Non-pigmented ciliary epithelial cell (primary cell): ENCODE data around the gene OSM.

ENCODE experiments used
- DNase-seq: peaks from one replicate; pipeline ENCODE4 v3.0.0-alpha.2; 2010; ENCODE audit warnings: low read depth

Gene OSM

GRCh38 chr22:30285176-30285845 lies 18.7 kb upstream of the OSM start:
- DNase-seq = no peak

DNA sequence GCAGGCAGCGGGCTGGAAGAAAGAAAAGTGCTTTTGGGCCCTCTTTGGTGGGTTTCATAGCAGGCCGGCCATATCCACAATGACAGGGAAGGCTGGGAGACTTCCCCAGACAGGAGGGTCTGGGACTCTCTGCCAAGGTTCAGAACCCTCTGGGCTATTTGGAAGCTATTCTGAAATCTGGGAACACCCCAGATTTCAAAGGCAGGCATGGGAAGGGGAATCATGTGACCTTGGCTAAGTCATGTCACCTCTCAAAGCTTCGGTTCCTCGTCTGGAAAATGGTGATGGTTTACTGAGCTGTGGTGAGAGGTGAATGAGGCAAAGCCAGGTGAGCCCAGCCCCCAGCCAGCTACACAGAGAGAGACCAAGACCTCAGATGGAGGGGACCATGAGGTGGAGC lies 18.0 kb upstream of the OSM start:
- no peak for DNase-seq

- no peak for DNase-seq
Observed at GRCh38 chr22:30284172-30284571, 17.5 kb upstream of the OSM start.

- DNase-seq = no peak
Observed at GRCh38 chr22:30283342-30283741, 16.7 kb upstream of the OSM start.

GRCh38 chr22:30282616-30283046 lies 16.0 kb upstream of the OSM start:
- DNase-seq = no peak

GRCh38 chr22:30280505-30280904 lies 13.9 kb upstream of the OSM start:
- no peak for DNase-seq

DNA sequence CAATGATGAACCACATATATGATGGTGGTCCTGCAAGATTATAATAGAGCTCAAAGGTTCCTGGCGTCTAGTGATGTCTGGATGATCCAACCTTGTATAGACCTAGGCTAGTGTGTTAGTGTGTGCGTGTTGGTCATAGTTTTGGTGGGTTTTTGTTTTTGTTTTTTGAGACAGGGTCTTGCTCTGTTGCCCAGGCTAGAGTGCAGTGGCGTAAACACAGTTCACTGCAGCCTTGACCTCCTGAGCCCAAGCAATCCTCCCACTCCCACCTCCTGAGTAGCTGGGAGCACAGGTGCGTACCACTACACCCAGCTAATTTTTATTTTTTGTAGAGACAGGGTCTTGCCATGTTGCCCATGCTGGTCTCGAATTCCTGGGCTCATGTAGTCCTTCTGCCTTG lies 13.3 kb upstream of the OSM start:
- no peak for DNase-seq

DNA sequence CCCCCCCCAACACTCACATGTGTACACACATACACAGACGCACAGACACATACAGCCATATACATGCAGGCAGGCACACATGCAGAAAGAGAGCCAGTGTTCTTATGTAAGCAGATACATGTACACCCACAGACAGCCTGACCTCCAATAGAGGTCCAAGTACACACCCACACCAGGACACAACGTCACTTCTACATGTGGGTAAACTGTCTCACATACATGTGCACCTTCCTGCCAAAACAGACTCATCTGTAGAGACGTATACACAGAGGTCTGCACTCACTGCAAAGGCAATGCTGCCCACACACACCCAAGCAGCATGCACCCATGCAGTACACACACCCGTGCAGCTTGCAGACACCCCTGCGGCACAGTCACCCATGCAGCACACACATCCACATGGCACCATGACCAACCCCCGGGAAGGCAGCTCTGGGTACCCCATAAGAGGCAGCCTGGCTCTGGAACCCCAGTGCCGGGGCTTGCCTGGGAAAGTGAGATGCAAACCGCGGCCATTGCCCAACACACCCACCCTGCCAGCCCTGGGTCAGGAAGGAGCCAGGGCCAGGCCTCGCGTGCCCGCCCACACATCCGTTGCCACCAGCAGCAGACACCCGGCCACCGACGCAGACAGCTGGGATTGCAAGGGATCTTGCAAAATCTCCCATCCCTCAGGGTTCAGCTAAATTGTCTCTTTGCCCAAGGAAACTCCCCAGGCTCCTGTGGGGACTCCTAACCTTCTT lies 12.6 kb upstream of the OSM start:
- no peak for DNase-seq

DNA sequence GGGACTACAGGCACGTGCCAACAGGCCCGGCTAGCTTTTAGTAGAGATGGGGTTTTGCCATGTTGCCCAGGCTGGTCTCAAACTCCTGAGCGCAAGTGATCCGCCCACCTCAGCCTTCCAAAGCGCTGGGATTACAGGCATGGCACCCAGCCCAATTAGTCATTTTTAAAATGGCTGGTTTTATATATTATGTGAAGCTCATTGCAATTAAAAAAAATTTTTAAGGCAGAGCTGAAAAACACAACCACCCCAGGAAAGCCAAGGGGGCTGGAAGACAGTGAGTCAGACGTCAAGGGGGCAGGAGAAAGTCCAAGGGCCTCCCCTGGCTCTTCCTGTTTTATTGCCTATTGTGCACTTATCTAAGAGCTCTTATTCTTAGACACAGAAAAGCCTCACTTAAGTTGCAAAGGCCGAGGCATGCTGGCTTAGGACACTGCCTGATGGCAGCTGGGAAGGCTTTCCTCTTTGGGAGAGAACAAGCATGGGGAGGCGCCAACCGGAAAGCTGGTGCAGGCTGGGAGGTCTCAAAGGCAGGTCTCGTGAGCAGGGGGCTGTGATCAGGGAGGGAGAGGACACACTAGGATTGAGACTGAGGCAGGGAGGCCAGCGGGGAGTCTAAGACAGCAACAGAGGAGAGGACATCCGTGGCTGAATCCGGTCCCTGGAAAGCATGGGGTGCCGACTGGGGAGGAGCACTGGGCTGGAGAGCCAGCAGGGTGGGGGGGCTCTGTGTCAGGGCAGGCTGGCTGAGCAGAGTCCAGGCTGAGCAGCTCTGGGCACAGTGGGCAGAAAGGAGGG lies 11.1 kb upstream of the OSM start:
- no peak for DNase-seq

DNA sequence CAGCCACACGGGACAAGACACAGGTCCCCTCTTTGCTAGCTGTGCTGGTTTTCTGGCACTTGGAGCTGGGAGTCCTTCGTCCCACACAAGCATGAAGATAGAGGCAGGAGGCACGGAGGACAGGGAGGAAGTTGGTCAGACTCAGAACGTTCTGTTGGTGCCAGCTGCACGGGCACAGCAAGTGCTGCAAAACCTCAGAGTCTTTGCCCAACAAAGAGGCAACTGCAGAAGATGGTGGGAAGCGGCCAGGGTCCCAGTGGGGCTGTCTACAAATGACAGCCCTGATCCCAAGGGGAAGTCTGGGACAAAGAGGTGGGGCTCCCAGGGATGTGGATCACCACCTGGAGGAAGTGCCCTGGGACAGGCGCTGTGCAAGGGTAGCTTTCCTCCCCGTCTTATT lies 9.4 kb upstream of the OSM start:
- DNase-seq = no peak

GRCh38 chr22:30275625-30276024 lies 9.0 kb upstream of the OSM start:
- DNase-seq = no peak

DNA sequence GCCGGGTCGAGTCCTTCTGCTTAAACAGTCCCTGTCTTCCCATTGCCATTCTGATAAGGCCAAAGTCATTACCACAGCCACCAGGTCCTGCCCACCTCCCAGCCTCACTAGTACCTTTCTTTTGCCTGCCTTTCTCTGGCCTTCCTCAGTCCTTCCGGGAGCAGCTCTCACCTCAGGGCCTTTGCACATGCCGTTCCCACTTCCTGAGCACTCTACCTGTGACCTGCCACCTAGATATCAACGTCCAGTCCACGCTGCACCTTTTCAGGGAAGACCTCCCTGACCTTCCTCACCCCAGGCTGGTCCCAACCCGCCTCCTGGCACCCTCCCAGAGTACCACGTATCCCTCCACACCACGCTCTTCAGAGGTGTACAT lies 7.8 kb upstream of the OSM start:
- no peak for DNase-seq

DNA sequence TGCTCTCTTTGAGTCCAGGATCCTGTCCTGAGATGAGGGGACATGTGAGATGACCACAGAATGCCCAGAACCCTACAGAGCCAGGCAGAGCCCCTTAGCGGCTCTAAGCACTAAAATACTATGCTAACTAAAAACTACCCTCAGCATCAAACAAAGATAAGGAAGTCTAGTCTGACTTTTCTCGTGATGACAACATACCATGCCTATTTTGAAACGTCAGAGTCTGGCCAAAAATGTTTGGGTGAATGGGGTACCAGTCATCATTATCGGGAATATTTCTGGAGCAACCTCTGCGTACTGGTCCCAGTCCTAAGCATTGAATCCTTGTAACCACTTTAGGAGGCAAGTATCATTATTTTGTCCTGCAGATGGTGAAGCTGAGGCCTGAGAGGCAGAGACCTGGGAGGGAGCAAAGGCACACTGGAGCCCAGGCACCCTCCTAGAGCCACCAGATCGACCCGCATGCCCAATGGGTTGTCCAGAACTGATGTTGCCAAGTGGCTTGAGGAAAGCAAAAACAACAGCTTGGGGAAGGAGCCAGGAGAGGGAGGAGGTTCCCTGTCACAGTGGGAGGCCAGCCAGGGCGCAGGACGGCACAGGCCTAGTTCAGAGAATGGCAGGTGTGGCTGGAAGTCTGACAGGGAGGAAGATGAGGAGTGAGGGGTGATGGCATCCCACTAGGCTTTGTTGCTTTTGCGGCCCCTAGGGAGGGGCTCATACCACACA lies 7.2 kb upstream of the OSM start:
- no peak for DNase-seq

- no peak for DNase-seq
Observed at GRCh38 chr22:30272781-30273601, 6.3 kb upstream of the OSM start.

- no peak for DNase-seq
Observed at GRCh38 chr22:30270832-30271231, 4.2 kb upstream of the OSM start.

DNA sequence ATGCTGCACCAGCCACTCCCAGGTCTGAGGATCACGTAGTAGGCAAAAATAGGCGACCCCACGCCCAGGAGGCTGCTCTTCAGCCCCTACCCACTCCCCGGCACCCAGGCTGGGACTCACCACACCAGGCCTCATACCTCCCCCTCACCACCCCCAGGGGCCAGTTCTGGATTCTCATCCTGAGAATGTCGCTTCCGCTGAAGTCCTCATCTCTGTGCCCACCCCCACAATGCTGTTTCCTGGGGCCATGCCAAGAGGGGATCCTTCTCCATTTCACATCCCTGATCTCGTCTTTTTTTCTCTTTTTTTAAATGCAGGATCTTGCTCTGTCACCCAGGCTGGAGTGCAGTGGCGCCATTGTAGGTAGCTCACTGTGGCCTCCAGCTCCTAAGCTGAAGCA lies 1.7 kb upstream of the OSM start:
- no peak for DNase-seq

- DNase-seq = no peak
Observed at GRCh38 chr22:30267382-30268302, 991 bp upstream of the OSM start.

DNA sequence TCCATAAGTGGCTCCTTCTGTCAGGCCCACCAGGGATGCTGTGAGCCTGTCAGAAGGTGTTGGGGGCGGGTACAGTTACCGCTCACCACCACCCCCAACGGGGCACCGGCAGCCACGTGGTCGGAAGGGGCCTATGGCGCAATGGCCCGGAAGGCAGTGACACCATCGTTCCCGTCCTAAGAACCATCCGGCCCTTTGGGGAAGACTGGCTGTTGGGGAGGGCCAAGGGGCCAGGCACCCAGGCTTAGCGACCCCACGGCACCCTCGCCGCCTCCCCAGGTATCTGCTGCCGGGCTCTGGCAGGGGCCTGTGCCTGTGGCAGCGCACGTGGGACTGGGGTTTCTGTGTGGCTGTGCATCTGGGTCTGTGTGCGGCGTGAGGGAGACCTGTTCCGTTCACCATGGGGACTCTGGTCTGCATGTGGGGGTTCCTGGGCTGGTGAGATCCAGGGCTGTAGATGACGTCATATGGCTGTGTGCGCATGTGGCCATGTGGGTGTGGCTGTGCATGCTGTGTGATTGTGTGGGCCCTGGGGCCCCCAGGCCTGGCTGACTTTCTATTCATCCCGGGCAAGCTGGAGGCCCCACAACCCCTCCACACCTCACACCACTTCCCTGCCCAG lies 717 bp downstream of the OSM start:
- no peak for DNase-seq

GRCh38 chr22:30265131-30265720 lies 1.4 kb downstream of the OSM start:
- DNase-seq = no peak

DNA sequence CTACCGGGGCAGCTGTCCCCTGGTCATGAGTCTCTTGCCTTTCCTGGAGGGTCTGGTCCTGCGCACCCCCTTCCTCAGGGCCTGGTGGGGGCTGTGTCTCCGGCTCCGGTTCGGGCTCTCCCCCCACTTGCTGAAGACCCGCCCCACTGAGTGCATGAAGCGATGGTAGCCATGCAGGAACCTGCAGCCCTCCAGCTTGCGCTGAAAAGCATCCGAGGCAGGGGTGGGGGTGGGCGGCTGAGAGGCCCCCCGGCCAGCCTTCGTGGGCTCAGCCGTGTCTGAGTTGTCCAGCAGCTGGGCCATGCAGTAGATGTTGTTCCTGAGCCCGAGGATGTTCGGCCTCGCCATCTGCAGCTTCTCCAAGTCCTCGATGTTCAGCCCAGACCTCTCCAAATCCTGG lies 2.8 kb downstream of the OSM start:
- DNase-seq = no peak
